Neural cell (in vitro differentiated cells): Measurements from ENCODE around the gene RGS10.

ENCODE experiments used
- EP300 ChIP-seq: fragments of 450-650 bp; conservative IDR thresholded peaks from 2 replicates; pipeline ENCODE4 v1.6.1; 2014; ENCODE audit warnings: antibody characterized with exemption, mild to moderate bottlenecking, moderate library complexity; ENCODE audit not compliant: poor library complexity, severe bottlenecking
- EZH2 ChIP-seq: fragments of 200-600, 300-800 bp; shearing (Covaris generic), sonication (generic); IDR thresholded peaks from 2 replicates; pipeline ENCODE4 v1.6.1; 2014; ENCODE audit warnings: antibody characterized with exemption, low read length, borderline replicate concordance, mild to moderate bottlenecking; ENCODE audit not compliant: insufficient read depth, poor library complexity, severe bottlenecking
- RAD21 ChIP-seq: fragments of 450-650 bp; conservative IDR thresholded peaks from 2 replicates; pipeline ENCODE4 v1.6.1; 2014; ENCODE audit warnings: antibody characterized with exemption, mild to moderate bottlenecking, moderate library complexity
- TF ChIP-seq, protein P1 (sequence below): fragments of 450-650 bp; IDR thresholded peaks from 2 replicates; pipeline ENCODE4 v1.5.1; 2014; ENCODE audit warnings: antibody characterized with exemption, mild to moderate bottlenecking, moderate library complexity; ENCODE audit not compliant: poor library complexity, severe bottlenecking

DNA sequence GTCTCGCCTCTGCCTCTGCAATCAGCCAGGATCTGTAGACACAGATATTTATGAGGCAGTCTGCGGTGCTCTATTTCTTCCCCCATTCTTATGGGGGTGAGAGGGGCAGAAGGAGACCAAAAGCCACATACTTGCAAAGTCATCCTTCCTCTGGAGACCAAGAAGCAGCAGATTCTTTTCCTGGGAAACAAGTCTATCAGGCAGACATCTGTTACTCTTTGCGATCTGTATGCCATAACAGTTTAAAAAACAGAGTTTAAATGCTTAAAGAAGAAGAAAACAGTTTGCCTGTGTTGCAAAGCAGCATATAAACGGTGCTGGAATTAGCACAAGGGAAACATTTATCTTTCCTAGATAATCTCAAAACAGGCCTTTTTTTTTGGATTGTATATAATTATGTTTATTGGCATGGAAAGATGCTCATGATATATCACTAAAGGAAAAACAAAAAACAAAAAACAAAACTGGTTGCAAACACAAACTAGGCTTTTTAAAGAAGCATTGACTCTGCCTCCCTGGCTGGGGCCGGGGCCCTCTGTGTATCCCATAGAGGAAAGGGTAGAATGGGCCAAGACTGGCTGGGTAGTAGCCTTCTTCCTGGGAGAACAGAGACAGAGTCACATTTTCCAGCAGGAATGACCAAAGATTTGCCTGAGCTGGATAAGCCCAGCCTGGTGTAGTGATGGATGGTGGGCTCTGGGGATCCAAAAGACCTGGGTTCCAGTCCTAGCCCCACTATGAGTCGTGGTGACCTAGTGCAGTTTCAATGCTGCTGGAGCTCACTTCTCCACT lies 50.4 kb downstream of the RGS10 start:
- TF ChIP-seq, protein P1, sequence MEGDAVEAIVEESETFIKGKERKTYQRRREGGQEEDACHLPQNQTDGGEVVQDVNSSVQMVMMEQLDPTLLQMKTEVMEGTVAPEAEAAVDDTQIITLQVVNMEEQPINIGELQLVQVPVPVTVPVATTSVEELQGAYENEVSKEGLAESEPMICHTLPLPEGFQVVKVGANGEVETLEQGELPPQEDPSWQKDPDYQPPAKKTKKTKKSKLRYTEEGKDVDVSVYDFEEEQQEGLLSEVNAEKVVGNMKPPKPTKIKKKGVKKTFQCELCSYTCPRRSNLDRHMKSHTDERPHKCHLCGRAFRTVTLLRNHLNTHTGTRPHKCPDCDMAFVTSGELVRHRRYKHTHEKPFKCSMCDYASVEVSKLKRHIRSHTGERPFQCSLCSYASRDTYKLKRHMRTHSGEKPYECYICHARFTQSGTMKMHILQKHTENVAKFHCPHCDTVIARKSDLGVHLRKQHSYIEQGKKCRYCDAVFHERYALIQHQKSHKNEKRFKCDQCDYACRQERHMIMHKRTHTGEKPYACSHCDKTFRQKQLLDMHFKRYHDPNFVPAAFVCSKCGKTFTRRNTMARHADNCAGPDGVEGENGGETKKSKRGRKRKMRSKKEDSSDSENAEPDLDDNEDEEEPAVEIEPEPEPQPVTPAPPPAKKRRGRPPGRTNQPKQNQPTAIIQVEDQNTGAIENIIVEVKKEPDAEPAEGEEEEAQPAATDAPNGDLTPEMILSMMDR, result no peak
- TF ChIP-seq EP300, result no peak
- TF ChIP-seq RAD21, result no peak
- no peak for TF ChIP-seq EZH2
